ENCODE measurements around the gene DHPS. TPM values are rescaled to one million over a fixed set of nuclear protein-coding genes. Genes with fewer than 3 reads are reported as not detected.

DHPS gene
- total RNA-seq, 4 donors from 2014 or later: 68.5 to 119 (median 80.9) TPM

DNA sequence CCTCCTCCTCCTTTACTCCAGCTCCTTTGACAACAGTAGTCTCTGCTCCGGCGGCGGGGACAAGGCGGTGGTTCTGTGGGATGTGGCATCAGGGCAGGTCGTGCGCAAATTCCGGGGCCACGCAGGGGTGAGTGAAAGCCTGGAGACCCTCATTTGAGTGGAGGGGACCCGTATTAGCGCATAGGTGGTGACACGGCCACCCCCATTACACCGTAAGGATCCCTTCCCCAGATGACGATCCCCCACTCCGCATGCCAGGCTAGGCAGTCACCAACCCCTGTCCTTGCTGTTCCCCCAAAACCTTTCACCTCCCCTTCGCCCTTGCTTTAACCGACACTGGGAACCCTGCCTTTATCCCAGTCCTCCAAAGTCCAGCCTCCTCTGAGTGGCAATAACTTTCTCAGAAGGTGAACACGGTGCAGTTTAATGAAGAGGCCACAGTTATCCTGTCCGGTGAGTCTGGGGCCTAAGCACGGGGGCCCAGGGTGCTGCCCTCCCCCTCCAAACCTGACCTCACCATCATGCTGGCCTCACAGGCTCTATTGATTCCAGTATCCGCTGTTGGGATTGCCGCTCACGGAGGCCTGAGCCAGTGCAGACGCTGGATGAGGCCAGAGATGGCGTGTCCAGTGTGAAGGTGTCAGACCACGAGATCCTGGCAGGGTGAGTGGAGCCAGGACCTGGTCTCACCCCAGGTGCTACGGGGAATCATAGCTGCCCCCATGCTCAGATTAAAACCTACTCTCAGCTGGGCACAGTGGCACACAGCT, 11.3 kb downstream of the DHPS start:
- DNase-seq (ENCODE audit: low spot score): no peak
- TF ChIP-seq, protein P1, sequence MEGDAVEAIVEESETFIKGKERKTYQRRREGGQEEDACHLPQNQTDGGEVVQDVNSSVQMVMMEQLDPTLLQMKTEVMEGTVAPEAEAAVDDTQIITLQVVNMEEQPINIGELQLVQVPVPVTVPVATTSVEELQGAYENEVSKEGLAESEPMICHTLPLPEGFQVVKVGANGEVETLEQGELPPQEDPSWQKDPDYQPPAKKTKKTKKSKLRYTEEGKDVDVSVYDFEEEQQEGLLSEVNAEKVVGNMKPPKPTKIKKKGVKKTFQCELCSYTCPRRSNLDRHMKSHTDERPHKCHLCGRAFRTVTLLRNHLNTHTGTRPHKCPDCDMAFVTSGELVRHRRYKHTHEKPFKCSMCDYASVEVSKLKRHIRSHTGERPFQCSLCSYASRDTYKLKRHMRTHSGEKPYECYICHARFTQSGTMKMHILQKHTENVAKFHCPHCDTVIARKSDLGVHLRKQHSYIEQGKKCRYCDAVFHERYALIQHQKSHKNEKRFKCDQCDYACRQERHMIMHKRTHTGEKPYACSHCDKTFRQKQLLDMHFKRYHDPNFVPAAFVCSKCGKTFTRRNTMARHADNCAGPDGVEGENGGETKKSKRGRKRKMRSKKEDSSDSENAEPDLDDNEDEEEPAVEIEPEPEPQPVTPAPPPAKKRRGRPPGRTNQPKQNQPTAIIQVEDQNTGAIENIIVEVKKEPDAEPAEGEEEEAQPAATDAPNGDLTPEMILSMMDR (IDR thresholded peaks at IDR 0.05): no peak
- ATAC-seq (ENCODE audit: low FRiP score): no peak

DNA sequence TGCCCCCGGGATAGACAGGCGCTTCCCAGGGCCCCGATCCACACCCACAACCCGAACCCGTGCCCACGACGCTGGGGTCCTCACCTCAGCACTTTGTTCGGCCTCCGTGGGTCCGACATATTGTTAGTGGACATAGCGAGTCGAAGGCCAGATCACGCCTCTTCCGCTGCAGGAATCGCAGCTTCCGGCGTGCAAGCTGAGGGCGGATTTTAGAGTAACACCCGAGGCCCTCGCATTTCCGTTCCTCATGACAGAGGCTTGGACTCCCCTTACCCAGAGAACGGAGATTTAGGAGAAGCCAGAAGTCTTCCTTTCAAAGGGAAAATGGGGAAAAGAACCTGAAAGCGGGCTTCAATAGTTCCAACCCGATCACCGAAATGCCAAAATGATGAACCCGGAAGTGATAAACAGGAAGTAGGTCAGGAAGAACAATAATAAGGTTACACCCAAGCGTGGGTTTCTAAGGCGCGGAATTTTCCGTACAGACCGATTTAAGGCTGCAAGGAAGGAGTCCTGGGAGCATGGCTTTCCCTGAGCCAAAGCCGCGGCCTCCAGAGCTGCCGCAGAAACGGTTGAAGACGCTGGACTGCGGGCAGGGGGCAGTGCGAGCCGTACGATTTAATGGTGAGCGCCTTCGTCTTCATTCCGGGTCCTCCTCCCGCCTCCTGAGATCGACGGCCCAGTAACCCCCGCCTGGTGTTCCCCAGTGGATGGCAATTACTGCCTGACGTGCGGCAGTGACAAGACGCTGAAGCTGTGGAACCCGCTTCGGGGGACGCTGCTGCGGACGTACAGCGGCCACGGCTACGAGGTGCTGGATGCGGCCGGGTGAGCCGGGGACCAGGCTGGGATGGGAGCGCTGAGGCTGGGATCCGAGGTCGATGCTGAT, 12.2 kb downstream of the DHPS start:
- TF ChIP-seq, protein P1 (IDR thresholded peaks at IDR 0.05): no peak
- ATAC-seq (ENCODE audit: low FRiP score): peak; percentile 48
- DNase-seq (ENCODE audit: low spot score): peak; percentile 34

DNA sequence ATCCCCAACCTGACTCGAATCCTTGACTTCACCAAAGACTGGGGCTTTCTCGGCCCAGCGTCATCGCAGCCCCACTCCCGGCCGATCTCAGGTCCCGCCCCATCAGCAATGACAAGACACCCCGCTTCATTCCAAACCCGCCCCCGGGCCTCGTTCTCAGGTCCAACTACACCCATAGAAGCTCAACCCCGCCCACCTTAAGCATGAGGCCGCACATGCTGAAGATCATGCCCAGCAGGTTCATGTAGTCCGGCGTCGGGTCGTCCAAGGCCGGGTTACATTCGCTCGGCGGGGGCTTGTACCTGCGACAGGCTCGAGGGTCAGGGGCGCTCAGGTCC, 12.8 kb downstream of the DHPS start:
- TF ChIP-seq, protein P1 (IDR thresholded peaks at IDR 0.05): no peak
- DNase-seq (ENCODE audit: low spot score) (peak; percentile 80), ATAC-seq (ENCODE audit: low FRiP score) (peak; percentile 66)

DNA sequence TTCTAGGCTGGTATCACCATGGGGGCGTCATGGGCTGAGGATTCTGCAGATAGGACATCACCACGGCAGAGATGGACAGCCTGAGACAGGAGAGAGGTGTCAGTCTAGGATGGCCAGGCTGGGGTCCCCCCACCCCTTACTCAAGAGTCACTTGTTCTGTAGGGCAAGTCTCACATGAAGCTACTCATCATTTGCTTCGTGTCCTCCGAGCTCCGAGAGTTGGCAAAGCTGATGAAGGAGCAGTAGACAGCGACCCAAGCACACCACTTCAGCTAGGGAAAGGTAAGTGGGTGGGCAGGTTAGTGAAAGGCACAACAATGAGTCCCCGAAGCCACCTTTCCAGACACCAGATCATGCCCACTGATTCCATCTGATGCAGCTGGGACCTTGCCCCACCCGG, 13.3 kb downstream of the DHPS start:
- TF ChIP-seq, protein P1 (IDR thresholded peaks at IDR 0.05): no peak
- DNase-seq (ENCODE audit: low spot score) (no peak), ATAC-seq (ENCODE audit: low FRiP score) (no peak)

DNA sequence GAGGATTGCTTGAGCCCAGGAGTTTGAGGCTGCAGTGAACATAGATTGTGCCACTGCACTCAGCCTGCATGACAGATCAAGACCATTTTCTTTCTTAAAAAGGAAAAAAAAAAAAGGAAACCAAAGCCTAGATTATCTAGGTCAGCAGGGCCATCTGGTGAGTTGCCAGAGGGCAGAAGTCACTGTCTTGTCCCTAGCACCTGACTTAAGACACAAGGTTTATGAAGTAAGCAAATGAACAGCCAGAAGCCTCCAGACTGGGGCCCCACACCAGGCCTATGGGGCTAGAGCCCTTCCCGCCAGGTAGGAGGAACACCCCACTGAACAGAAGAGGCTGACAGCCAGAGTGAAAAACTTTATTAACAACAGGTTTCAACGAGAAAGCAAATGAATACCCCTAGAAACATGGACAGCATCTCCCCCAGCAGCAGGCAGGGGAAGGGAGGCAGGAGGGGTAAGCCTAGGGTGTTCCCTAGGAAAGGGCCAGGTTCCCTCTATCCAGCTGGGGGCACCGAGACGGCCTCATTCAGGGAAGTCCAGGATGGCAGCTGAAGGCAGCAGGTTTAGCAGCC, 13.9 kb downstream of the DHPS start:
- TF ChIP-seq, protein P1 (IDR thresholded peaks at IDR 0.05): no peak
- ATAC-seq (ENCODE audit: low FRiP score): no peak

DNA sequence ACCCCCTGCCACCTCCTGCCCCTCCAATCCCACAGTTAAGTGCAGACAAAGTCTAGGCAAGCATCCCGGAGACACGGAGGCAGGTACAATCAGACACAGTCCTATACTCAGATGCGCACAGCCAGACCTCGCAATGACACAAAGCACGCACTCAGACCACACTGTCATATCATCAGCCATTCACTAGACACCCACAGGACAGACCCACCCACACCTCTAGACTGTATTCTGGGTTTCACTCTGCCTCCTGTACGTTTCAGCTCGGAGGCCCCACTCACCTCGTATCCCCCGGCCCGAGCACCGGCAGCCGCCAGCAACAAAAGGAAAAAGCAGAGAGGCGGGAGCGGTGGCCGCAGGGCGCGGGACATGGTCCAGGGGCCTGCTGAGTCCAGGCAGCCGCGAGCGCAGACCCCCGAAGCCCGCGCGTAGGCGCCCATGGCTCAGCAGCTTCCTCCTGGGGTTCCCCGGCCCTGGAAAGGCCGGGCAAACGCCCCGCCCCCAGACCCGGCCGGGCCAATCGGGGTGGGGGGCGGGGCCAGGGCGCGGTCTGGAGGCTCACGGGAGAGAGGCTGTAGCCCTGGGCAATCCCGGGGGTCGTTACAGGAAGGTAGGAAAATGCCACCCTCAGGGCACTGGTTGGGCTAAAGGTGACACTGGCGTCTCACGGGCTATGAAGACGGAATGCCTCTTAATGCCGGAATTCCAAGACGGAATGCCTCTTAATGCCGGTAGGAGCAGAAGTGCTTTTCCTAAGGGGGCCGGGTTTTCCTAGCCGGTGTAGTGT, 15.2 kb downstream of the DHPS start, which contains the start of the genes MAN2B1 and WDR83:
Gene MAN2B1, minus strand, starts transcription at position 478 of the 784 bp plus-strand sequence. Its CDS starts 41 bp downstream, at position 437.
Gene WDR83, plus strand, starts transcription at position 543 of the 784 bp plus-strand sequence. CDS start 2,984 bp downstream, outside the sequence.
- DNase-seq (ENCODE audit: low spot score) (peak; percentile 46), ATAC-seq (ENCODE audit: low FRiP score) (peak; percentile 58)
- TF ChIP-seq, protein P1 (IDR thresholded peaks at IDR 0.05): no peak

More for the DNA sequence above, 13.9 kb downstream of the DHPS start:
- DNase-seq (ENCODE audit: low spot score): no peak

All from omental fat pad (tissue), 4 donors.